ENCODE results near the gene GP1BA. TPM values are rescaled to one million over a fixed set of nuclear protein-coding genes. Genes with fewer than 3 reads are reported as not detected.

GP1BA gene
- total RNA-seq, 2 donors from 2014 or later = not detected

GRCh38 chr17:4945944-4946280 is 13.8 kb downstream of the GP1BA start:
- Histone ChIP-seq H3K36me3 (peaks cover 40% of the 10 kb centered on the region), H3K4me3 (peak overlapping the region in 1 of 2 donors; percentile 89), H3K27ac (peak overlapping the region; percentile 63 to 98), H3K9me3 (no peaks in the 10 kb centered on the region), H3K4me1 (peaks cover 0 to 66% of the 10 kb centered on the region in 2 donors), H3K27me3 (no peaks in the 10 kb centered on the region)
- no peak for DNase-seq (ENCODE audit: low spot score)
- no peak for TF ChIP-seq CTCF (IDR thresholded peaks at IDR 0.05)

- Histone ChIP-seq H3K4me3 (peak overlapping the region; percentile 80 to 89), H3K36me3 (peaks cover 40% of the 10 kb centered on the region), H3K9me3 (no peaks in the 10 kb centered on the region), H3K4me1 (peaks cover 0 to 66% of the 10 kb centered on the region in 2 donors), H3K27ac (peak overlapping the region; percentile 98 to 100), H3K27me3 (no peaks in the 10 kb centered on the region)
- no peak for DNase-seq (ENCODE audit: low spot score)
- no peak for TF ChIP-seq CTCF (IDR thresholded peaks at IDR 0.05)
Observed at GRCh38 chr17:4946312-4946976, 14.4 kb downstream of the GP1BA start.

- Histone ChIP-seq H3K36me3 (peaks cover 37% of the 10 kb centered on the region), H3K9me3 (no peaks in the 10 kb centered on the region), H3K4me1 (peaks cover 0 to 60% of the 10 kb centered on the region in 2 donors), H3K27ac (peak overlapping the region; percentile 98 to 100), H3K27me3 (no peaks in the 10 kb centered on the region), H3K4me3 (peak overlapping the region; percentile 80 to 89)
- no peak for DNase-seq (ENCODE audit: low spot score)
- no peak for TF ChIP-seq CTCF (IDR thresholded peaks at IDR 0.05)
Observed at GRCh38 chr17:4947010-4947410, 14.9 kb downstream of the GP1BA start.

- Histone ChIP-seq H3K36me3 (peaks cover 32% of the 10 kb centered on the region), H3K9me3 (no peaks in the 10 kb centered on the region), H3K27me3 (no peaks in the 10 kb centered on the region), H3K4me3 (peak overlapping the region; percentile 80 to 89), H3K4me1 (peaks cover 0 to 60% of the 10 kb centered on the region in 2 donors), H3K27ac (peak overlapping the region; percentile 98 to 100)
- TF ChIP-seq CTCF (IDR thresholded peaks at IDR 0.05) = no peak
- DNase-seq (ENCODE audit: low spot score) = no peak
Observed at GRCh38 chr17:4947411-4948165, 15.5 kb downstream of the GP1BA start.

GRCh38 chr17:4948166-4948930 is 16.3 kb downstream of the GP1BA start, which contains the start of gene PFN1:
PFN1 (minus strand) TSS chr17:4948530; CDS start chr17:4948394, 136 bp downstream.
- Histone ChIP-seq H3K9me3 (no peaks in the 10 kb centered on the region), H3K27me3 (no peaks in the 10 kb centered on the region), H3K36me3 (peaks cover 24% of the 10 kb centered on the region), H3K27ac (peak within 1 kb of the TSS; percentile 98 to 100), H3K4me1 (peaks cover 0 to 67% of the 10 kb centered on the region in 2 donors), H3K4me3 (peak within 1 kb of the TSS; percentile 80 to 89)
- TF ChIP-seq CTCF (IDR thresholded peaks at IDR 0.05) = no peak
- DNase-seq (ENCODE audit: low spot score) = peak; percentile 92

Data from right atrium auricular region (tissue), 2 donors.